ENCODE results near the gene JMJD8. TPM values are rescaled to one million over a fixed set of nuclear protein-coding genes. Genes with fewer than 3 reads are reported as not detected.

Gene JMJD8
- total RNA-seq, 4 donors from 2014 or later: 83.1 to 119 (median 101) TPM

GRCh38 chr16:694863-695354, 10.8 kb upstream of the JMJD8 start:
- WGBS, 2 donors: 0 to 3% methylated on average over 1 to 12 of the region's 37 CpGs
- Histone ChIP-seq H3K27me3 (peaks cover 0 to 70% of the 10 kb centered on the region in 2 donors), H3K27ac (no peak overlapping the region), H3K9me3 (no peaks in the 10 kb centered on the region), H3K36me3 (peaks cover 0 to 8% (median 0%) of the 10 kb centered on the region in 3 donors), H3K4me1 (peaks cover 0 to 31% (median 15%) of the 10 kb centered on the region in 4 donors), H3K4me3 (peak overlapping the region in 1 of 4 donors; percentile 27)
- TF ChIP-seq CTCF (IDR thresholded peaks at IDR 0.05): no peak
- TF ChIP-seq EP300 (IDR thresholded peaks at IDR 0.05): no peak
- DNase-seq (ENCODE audit: low spot score in 2 of 2): no peak

GRCh38 chr16:694187-694862, 10.2 kb upstream of the JMJD8 start:
- 2 to 3% methylated on average over 16 to 28 of the region's 64 CpGs for WGBS, 2 donors
- DNase-seq (ENCODE audit: low spot score in 2 of 2): no peak
- Histone ChIP-seq H3K4me1 (peaks cover 0 to 36% (median 20%) of the 10 kb centered on the region in 4 donors), H3K36me3 (peaks cover 0 to 8% (median 0%) of the 10 kb centered on the region in 3 donors), H3K27ac (no peak overlapping the region), H3K9me3 (no peaks in the 10 kb centered on the region), H3K4me3 (peak overlapping the region in 1 of 4 donors; percentile 27), H3K27me3 (peaks cover 0 to 64% of the 10 kb centered on the region in 2 donors)
- TF ChIP-seq POLR2A (IDR thresholded peaks at IDR 0.05) (no peak), CTCF (IDR thresholded peaks at IDR 0.05) (no peak), EP300 (IDR thresholded peaks at IDR 0.05) (no peak)

- Histone ChIP-seq H3K36me3 (peaks cover 0 to 8% (median 0%) of the 10 kb centered on the region in 3 donors), H3K4me3 (no peak overlapping the region), H3K4me1 (peaks cover 0 to 42% (median 25%) of the 10 kb centered on the region in 4 donors), H3K27ac (no peak overlapping the region), H3K27me3 (peaks cover 0 to 58% of the 10 kb centered on the region in 2 donors), H3K9me3 (no peaks in the 10 kb centered on the region)
- DNase-seq (ENCODE audit: low spot score in 2 of 2): no peak
- TF ChIP-seq EP300 (IDR thresholded peaks at IDR 0.05): no peak
- TF ChIP-seq CTCF (IDR thresholded peaks at IDR 0.05): no peak
- TF ChIP-seq POLR2A (IDR thresholded peaks at IDR 0.05): no peak
- WGBS, 2 donors: 3% methylated on average over 20 to 30 of the region's 37 CpGs
Observed at GRCh38 chr16:693766-694165, 9.6 kb upstream of the JMJD8 start.

GRCh38 chr16:693364-693763, 9.2 kb upstream of the JMJD8 start:
- H3K36me3 ChIP-seq: peaks cover 0 to 8% (median 0%) of the 10 kb centered on the region in 3 donors

More at GRCh38 chr16:693364-693763, 9.2 kb upstream of the JMJD8 start:
- peaks cover 0 to 56% of the 10 kb centered on the region in 2 donors for H3K27me3 ChIP-seq
- H3K27ac ChIP-seq: no peak overlapping the region
- H3K9me3 ChIP-seq: no peaks in the 10 kb centered on the region
- WGBS, 2 donors: 29 to 48% methylated on average over 18 to 20 of the region's 22 CpGs
- H3K4me1 ChIP-seq: peaks cover 0 to 46% (median 27%) of the 10 kb centered on the region in 4 donors
- no peak overlapping the region for H3K4me3 ChIP-seq
- DNase-seq (ENCODE audit: low spot score in 2 of 2): no peak
- TF ChIP-seq CTCF (IDR thresholded peaks at IDR 0.05) (no peak), EP300 (IDR thresholded peaks at IDR 0.05) (no peak), POLR2A (IDR thresholded peaks at IDR 0.05) (no peak)

Measured in tibial nerve (tissue), 4 donors.